Breast epithelium (tissue), 4 donors: ENCODE measurements around the gene HEATR3. TPM values are rescaled to one million over a fixed set of nuclear protein-coding genes. Genes with fewer than 3 reads are reported as not detected.

Experiments
- DNase-seq, 2 donors: peaks; one replicate each; pipeline ENCODE4 v3.0.0-alpha.2; 2019; ENCODE audit warnings: low spot score in 2 of 2
- H3K27ac ChIP-seq, 2 donors: fragments of 200-600 bp; sonication (generic) in 1 of 2; one replicate each; pipeline ENCODE4 v1.5.1; 2016 to 2019; ENCODE audit warnings: mild to moderate bottlenecking in 1 of 2
- H3K27me3 ChIP-seq, 2 donors: fragments of 200-600 bp; sonication (generic) in 1 of 2; one replicate each; pipeline versions ENCODE4 v1.5.1 to v1.6.0; 2017 to 2019; ENCODE audit warnings: control low read depth in 1 of 2, mild to moderate bottlenecking in 1 of 2
- H3K36me3 ChIP-seq: fragments of 200-600 bp; one replicate; pipeline ENCODE4 v1.5.1; 2019
- H3K4me1 ChIP-seq, 2 donors: fragments of 200-600 bp; sonication (generic); one replicate each; pipeline ENCODE4 v1.5.1; 2016 to 2019; ENCODE audit warnings: control low read depth in 1 of 2
- H3K4me3 ChIP-seq, 3 donors: fragments of 200-600 bp; sonication (generic); 1 replicate in 2 of 3; 2 replicates in 1 of 3; pipeline ENCODE4 v1.5.1; 2016 to 2019; ENCODE audit warnings: mild to moderate bottlenecking in 3 of 3, moderate library complexity in 2 of 3
- H3K9me3 ChIP-seq, 2 donors: fragments of 200-600 bp; sonication (generic) in 1 of 2; one replicate each; pipeline ENCODE4 v1.5.1; 2016 to 2019; ENCODE audit warnings: control low read depth in 1 of 2
- POLR2A ChIP-seq: fragments of 450-650 bp; IDR thresholded peaks from one replicate; pipeline ENCODE4 v1.6.1; 2016; ENCODE audit warnings: antibody characterized with exemption, mild to moderate bottlenecking, moderate library complexity
- POLR2AphosphoS5 ChIP-seq, 3 donors: sonication (generic); formaldehyde crosslinking; IDR thresholded peaks; one replicate each; pipeline ENCODE4 v1.6.1; 2017; ENCODE audit warnings: antibody characterized with exemption in 3 of 3
- intact Hi-C: fragments of 100-400 bp; cut with DNase I; formaldehyde crosslinking; loops from one replicate; pipeline ENCODE4 v1.15.1; 2023; ENCODE audit warnings: low total_unique reads
- total RNA-seq, 3 donors: library from RNA; depleted of rRNA; stranded (reverse); fragments of >200 nt; gene quantifications; one replicate each; pipeline ENCODE4 v1.1.0, GENCODE V29; 2016
- TF ChIP-seq, protein P1 (sequence below), 3 donors: fragments of 450-650 bp; IDR thresholded peaks; one replicate each; pipeline ENCODE4 v1.5.1; 2016 to 2017; ENCODE audit warnings: antibody characterized with exemption in 3 of 3, mild to moderate bottlenecking in 3 of 3, moderate library complexity in 3 of 3

HEATR3 gene
- total RNA-seq, 3 donors from 2014 or later: 16.6 to 31.1 (median 18.4) TPM

DNA sequence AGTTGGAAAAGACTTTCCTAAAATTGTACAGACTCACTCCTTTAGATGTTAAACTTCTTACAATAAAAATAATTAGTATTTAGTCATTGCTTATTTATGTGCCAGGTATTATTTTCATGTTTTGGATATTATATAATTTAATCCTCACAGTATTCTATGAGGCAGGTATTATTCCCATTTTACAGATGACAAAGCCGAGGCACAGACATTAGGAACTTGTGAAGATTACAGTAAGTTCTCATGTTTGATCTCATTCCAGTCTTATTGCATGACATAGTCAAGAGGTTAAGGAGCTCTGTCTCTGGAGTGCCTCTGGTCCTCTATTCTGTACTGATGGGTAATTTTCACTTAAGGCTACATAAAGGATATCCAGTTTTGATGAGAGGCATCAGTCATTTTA is 3.3 kb downstream of the HEATR3 start:
- intact Hi-C loops: no loop called here

GRCh38 chr16:50071075-50071671 is 5.4 kb downstream of the HEATR3 start:
- DNase-seq: no peak
- H3K9me3 ChIP-seq: no peaks in the 10 kb centered on the region
- no peaks in the 10 kb centered on the region for H3K36me3 ChIP-seq
- H3K4me3 ChIP-seq: no peak overlapping the region
- no peak overlapping the region for H3K27ac ChIP-seq
- intact Hi-C loops: no loop called here
- TF ChIP-seq POLR2A: no peak
- TF ChIP-seq, protein P1, sequence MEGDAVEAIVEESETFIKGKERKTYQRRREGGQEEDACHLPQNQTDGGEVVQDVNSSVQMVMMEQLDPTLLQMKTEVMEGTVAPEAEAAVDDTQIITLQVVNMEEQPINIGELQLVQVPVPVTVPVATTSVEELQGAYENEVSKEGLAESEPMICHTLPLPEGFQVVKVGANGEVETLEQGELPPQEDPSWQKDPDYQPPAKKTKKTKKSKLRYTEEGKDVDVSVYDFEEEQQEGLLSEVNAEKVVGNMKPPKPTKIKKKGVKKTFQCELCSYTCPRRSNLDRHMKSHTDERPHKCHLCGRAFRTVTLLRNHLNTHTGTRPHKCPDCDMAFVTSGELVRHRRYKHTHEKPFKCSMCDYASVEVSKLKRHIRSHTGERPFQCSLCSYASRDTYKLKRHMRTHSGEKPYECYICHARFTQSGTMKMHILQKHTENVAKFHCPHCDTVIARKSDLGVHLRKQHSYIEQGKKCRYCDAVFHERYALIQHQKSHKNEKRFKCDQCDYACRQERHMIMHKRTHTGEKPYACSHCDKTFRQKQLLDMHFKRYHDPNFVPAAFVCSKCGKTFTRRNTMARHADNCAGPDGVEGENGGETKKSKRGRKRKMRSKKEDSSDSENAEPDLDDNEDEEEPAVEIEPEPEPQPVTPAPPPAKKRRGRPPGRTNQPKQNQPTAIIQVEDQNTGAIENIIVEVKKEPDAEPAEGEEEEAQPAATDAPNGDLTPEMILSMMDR (IDR thresholded peaks at IDR 0.05): no peak
- H3K27me3 ChIP-seq: no peaks in the 10 kb centered on the region
- no peaks in the 10 kb centered on the region for H3K4me1 ChIP-seq

More for the DNA sequence above, 3.3 kb downstream of the HEATR3 start:
- no peak overlapping the region for H3K27ac ChIP-seq
- no peaks in the 10 kb centered on the region for H3K9me3 ChIP-seq
- no peaks in the 10 kb centered on the region for H3K36me3 ChIP-seq
- H3K4me1 ChIP-seq: no peaks in the 10 kb centered on the region
- TF ChIP-seq POLR2A: no peak
- TF ChIP-seq, protein P1 (IDR thresholded peaks at IDR 0.05): no peak
- TF ChIP-seq POLR2AphosphoS5 (IDR thresholded peaks at IDR 0.05): no peak
- no peak overlapping the region for H3K4me3 ChIP-seq
- H3K27me3 ChIP-seq: no peaks in the 10 kb centered on the region
- no peak for DNase-seq

GRCh38 chr16:50072730-50073129 is 7.0 kb downstream of the HEATR3 start:
- intact Hi-C loops: no loop called here
- Histone ChIP-seq H3K4me1 (no peaks in the 10 kb centered on the region), H3K27me3 (no peaks in the 10 kb centered on the region), H3K36me3 (no peaks in the 10 kb centered on the region), H3K9me3 (no peaks in the 10 kb centered on the region), H3K27ac (no peak overlapping the region), H3K4me3 (no peak overlapping the region)
- no peak for TF ChIP-seq POLR2AphosphoS5 (IDR thresholded peaks at IDR 0.05)
- no peak for TF ChIP-seq POLR2A
- TF ChIP-seq, protein P1 (IDR thresholded peaks at IDR 0.05): no peak
- no peak for DNase-seq

- TF ChIP-seq POLR2A: no peak
- TF ChIP-seq POLR2AphosphoS5 (IDR thresholded peaks at IDR 0.05): no peak
- TF ChIP-seq, protein P1 (IDR thresholded peaks at IDR 0.05): no peak
- Histone ChIP-seq H3K4me3 (no peak overlapping the region), H3K9me3 (no peaks in the 10 kb centered on the region), H3K27me3 (no peaks in the 10 kb centered on the region), H3K36me3 (peaks cover 5% of the 10 kb centered on the region), H3K27ac (no peak overlapping the region), H3K4me1 (no peaks in the 10 kb centered on the region)
- DNase-seq: no peak
- intact Hi-C loops: no loop called here
These were observed 13.8 kb downstream of the HEATR3 start for GRCh38 chr16:50079397-50080140.

DNA sequence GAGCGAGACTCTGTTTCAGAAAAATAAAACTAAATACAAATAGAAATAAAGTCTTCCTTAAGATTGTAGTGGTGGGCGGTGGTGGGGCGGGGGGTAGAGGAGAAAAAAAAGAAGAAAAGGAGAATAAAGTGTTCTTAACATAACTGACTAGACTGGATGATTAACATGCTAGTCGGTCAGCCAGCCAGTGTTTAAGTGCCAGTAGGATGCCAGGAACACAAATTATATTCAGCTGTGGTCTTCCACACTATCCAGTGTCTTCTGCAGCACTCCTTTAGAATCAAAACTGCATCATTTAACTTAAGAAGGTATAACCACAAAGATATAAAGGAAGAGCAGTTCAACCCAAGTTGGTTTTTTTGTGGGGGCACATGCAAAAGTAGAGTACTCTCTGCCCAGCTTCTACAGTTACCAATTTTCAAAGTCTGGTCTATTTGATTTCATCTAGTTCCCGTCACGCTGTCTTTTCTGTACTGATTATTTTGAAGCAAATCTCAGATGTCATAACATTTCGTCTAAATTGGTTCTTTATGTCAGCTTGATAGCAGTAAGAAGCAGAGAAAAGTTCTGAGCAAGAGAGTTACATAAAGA is 15.8 kb downstream of the HEATR3 start:
- no peaks in the 10 kb centered on the region for H3K4me1 ChIP-seq
- no peak overlapping the region for H3K4me3 ChIP-seq
- H3K27me3 ChIP-seq: no peaks in the 10 kb centered on the region
- no peak overlapping the region for H3K27ac ChIP-seq
- peaks cover 12% of the 10 kb centered on the region for H3K36me3 ChIP-seq
- H3K9me3 ChIP-seq: no peaks in the 10 kb centered on the region
- intact Hi-C loops: no loop called here
- TF ChIP-seq, protein P1 (IDR thresholded peaks at IDR 0.05): no peak
- no peak for TF ChIP-seq POLR2A
- TF ChIP-seq POLR2AphosphoS5 (IDR thresholded peaks at IDR 0.05): no peak
- no peak for DNase-seq
